B cell (primary cell): ENCODE measurements around the gene RAB6C. TPM values are rescaled to one million over a fixed set of nuclear protein-coding genes. Genes with fewer than 3 reads are reported as not detected.

Experiments used
- polyA plus RNA-seq: library from polyadenylated mRNA; depleted of rRNA; stranded (reverse); fragments of >200 nt; gene quantifications from 2 replicates; pipeline ENCODE4 v1.2.3, GENCODE V29; 2012
- total RNA-seq, 2 donors: library from RNA; stranded (reverse); fragments of 120-200 nt in 1 of 2; gene quantifications; 1 replicate in 1 of 2; 2 replicates in 1 of 2; pipeline versions ENCODE4 v1.2.3 to v1.2.4, GENCODE V29; 2013 to 2022

The RAB6C gene
- total and polyA plus RNA-seq, 2 donors (not counting 1 experiment from before 2014, with no cell fraction given): 0.09 TPM; not detected in 1

Other genes with a start within 250 kb of the RAB6C start
- gene POTEF, start 149.6 kb downstream of the RAB6C start, total RNA-seq: not detected in 2 replicates
- gene POTEF, start 149.6 kb downstream of the RAB6C start, polyA plus RNA-seq: not detected in 2 replicates
- gene CCDC74B, start 165.4 kb downstream of the RAB6C start, total RNA-seq: 0.95 and 1.4 TPM in 2 replicates
- gene CCDC74B, start 165.4 kb downstream of the RAB6C start, polyA plus RNA-seq: 0.48 and 1.1 TPM in 2 replicates
- 63.8 and 67.5 TPM in 2 replicates for gene SMPD4, start 201.9 kb downstream of the RAB6C start, total RNA-seq
- 80.6 and 105 TPM in 2 replicates for gene SMPD4, start 201.9 kb downstream of the RAB6C start, polyA plus RNA-seq
- gene MZT2B, start 202.6 kb downstream of the RAB6C start, total RNA-seq: 140 and 152 TPM in 2 replicates
- gene MZT2B, start 202.6 kb downstream of the RAB6C start, polyA plus RNA-seq: 71.5 and 119 TPM in 2 replicates
- not detected in 2 replicates for gene TUBA3E, start 218.8 kb downstream of the RAB6C start, total RNA-seq
- not detected in 2 replicates for gene TUBA3E, start 218.8 kb downstream of the RAB6C start, polyA plus RNA-seq